Mesothelial cell of epicardium (in vitro differentiated cells): ENCODE results near the gene ERF. TPM values are rescaled to one million over a fixed set of nuclear protein-coding genes. Genes with fewer than 3 reads are reported as not detected.

Source experiments
- DNase-seq, 2 experiments: peaks; one replicate each; pipeline ENCODE4 v3.0.0; 2021; ENCODE audit warnings: low spot score in 2 of 2; ENCODE audit not compliant: unreplicated experiment in 2 of 2
- H3K27ac Mint-ChIP-seq: 2 replicates; pipeline ENCODE4 v1.8.0; 2021; ENCODE audit warnings: mixed read lengths
- H3K27me3 Mint-ChIP-seq: 2 replicates; pipeline ENCODE4 v1.8.0; 2021; ENCODE audit warnings: low read depth, mixed read lengths
- H3K36me3 Mint-ChIP-seq: 2 replicates; pipeline ENCODE4 v1.8.0; 2021; ENCODE audit warnings: mixed read lengths
- H3K4me1 Mint-ChIP-seq: 2 replicates; pipeline ENCODE4 v1.8.0; 2021; ENCODE audit warnings: mixed read lengths
- H3K4me3 Mint-ChIP-seq: 2 replicates; pipeline ENCODE4 v1.8.0; 2021; ENCODE audit warnings: mild to moderate bottlenecking, moderate library complexity, mixed read lengths
- H3K9me3 Mint-ChIP-seq: 2 replicates; pipeline ENCODE4 v1.8.0; 2021; ENCODE audit warnings: mixed read lengths
- total RNA-seq: library from RNA; stranded (reverse); gene quantifications from 3 replicates; pipeline ENCODE4 v1.2.1, GENCODE V29; 2021
- TF ChIP-seq, protein P1 (sequence below): fragments of 200-600 bp; sonication (generic); IDR thresholded peaks from one replicate; pipeline ENCODE4 v1.5.0; 2021; ENCODE audit warnings: antibody characterized with exemption; ENCODE audit not compliant: unreplicated experiment

Gene ERF
- total RNA-seq, 1 donor from 2014 or later = 92.1 TPM

DNA sequence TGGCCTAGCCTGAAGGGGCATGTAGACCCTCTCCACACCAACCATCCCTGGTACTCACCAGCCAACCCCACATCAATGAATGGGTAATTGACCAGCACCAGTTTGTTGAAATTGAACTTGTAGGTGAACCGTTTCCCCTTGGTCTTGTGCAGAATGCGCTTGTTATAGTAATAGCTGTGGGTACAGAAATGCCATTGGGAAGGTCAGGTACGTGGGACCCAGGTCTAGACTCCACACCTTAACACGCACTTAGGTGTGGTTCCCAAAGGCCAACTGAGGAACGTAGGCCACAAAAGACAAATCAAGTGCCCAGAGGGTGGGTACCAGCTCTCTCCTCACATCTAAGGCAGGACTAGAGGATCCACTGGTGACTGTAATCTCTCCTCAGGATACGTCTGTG, 5.2 kb downstream of the ERF start:
- no peak overlapping the region for H3K4me3 Mint-ChIP-seq
- peaks cover 34% of the 10 kb centered on the region for H3K4me1 Mint-ChIP-seq
- H3K27ac Mint-ChIP-seq = peak overlapping the region; percentile 50
- DNase-seq = no peak
- TF ChIP-seq, protein P1, sequence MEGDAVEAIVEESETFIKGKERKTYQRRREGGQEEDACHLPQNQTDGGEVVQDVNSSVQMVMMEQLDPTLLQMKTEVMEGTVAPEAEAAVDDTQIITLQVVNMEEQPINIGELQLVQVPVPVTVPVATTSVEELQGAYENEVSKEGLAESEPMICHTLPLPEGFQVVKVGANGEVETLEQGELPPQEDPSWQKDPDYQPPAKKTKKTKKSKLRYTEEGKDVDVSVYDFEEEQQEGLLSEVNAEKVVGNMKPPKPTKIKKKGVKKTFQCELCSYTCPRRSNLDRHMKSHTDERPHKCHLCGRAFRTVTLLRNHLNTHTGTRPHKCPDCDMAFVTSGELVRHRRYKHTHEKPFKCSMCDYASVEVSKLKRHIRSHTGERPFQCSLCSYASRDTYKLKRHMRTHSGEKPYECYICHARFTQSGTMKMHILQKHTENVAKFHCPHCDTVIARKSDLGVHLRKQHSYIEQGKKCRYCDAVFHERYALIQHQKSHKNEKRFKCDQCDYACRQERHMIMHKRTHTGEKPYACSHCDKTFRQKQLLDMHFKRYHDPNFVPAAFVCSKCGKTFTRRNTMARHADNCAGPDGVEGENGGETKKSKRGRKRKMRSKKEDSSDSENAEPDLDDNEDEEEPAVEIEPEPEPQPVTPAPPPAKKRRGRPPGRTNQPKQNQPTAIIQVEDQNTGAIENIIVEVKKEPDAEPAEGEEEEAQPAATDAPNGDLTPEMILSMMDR = no peak
- H3K36me3 Mint-ChIP-seq = peaks cover 4% of the 10 kb centered on the region
- no peaks in the 10 kb centered on the region for H3K27me3 Mint-ChIP-seq
- H3K9me3 Mint-ChIP-seq = no peaks in the 10 kb centered on the region

DNA sequence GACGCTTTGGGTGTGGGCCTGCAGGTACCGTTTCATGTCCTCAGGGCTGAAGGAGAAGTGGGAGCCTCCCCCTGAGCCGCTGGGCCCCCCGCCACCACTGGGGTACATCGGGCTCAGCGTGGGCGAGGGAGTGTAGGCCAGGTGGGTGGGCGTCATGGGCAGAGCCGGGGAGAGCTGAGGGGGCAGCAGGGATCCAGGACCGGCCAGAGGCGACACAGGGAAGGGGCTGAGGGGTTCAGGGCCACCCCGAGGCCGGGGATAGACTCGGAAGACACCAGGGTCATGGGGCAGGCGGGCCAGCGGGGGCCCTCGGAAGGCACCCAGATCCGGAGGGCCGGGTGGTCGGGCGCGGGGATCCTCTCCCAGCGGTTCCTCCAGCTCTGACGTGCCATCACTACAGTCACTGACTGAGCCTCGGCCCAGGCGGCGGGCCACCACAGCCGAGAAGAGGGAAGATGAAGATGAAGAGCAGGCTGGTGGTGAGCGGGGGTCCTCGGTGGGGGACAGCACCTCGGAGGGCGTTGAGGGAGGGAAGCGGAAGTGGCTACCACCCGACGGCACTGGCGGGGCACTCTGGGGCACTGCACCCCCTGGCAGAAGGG, 5.7 kb downstream of the ERF start:
- TF ChIP-seq, protein P1 = no peak
- Mint-ChIP-seq H3K27me3 (no peaks in the 10 kb centered on the region), H3K4me3 (no peak overlapping the region), H3K36me3 (peaks cover 4% of the 10 kb centered on the region), H3K27ac (no peak overlapping the region), H3K4me1 (peaks cover 39% of the 10 kb centered on the region), H3K9me3 (no peaks in the 10 kb centered on the region)
- no peak for DNase-seq

DNA sequence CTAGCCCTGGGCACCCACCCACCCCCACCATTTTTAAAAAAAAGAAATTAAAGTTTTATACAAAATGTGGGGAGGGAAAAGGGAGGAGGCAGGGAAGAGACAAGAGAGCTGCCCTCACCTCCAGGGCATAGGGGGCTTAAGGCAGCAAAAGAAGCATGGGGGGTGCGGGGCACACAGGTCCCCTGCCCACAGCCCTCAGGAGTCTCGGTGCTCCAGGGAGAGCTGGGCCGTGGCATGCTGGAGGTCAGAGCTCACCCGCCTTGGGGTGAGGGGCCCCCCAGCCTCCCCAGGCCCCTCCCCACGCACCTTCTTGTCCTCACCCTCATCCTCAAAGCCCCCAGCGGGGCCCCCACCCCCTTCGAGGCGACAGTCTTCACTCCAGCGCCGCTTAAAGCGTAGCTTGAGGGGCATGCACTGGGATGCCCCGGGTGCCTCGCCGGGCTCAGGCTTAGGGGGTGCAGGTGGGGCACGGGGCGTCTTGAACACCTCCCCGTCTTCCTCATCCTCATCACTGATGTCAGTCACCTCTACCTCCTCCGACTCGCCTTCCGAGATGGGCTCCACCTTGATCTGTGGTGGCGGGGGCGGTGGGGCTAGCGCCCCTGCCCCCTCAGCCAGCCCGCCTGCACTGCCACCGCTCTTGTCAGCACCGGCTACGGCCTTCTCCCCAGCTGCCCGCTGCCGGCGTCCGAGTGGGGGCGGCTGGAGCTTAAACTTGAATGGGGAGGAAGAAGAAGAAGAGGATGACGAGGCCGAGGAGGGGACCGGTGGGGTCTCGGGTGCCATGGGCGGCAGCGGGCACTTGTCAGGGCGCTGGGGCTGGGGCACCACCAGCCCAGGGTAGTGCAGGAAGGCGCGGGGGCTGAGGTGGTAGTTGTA, 6.4 kb downstream of the ERF start:
- TF ChIP-seq, protein P1 = no peak
- DNase-seq = no peak
- Mint-ChIP-seq H3K27ac (no peak overlapping the region), H3K4me3 (no peak overlapping the region), H3K9me3 (no peaks in the 10 kb centered on the region), H3K36me3 (peaks cover 4% of the 10 kb centered on the region), H3K27me3 (no peaks in the 10 kb centered on the region), H3K4me1 (peaks cover 41% of the 10 kb centered on the region)

DNA sequence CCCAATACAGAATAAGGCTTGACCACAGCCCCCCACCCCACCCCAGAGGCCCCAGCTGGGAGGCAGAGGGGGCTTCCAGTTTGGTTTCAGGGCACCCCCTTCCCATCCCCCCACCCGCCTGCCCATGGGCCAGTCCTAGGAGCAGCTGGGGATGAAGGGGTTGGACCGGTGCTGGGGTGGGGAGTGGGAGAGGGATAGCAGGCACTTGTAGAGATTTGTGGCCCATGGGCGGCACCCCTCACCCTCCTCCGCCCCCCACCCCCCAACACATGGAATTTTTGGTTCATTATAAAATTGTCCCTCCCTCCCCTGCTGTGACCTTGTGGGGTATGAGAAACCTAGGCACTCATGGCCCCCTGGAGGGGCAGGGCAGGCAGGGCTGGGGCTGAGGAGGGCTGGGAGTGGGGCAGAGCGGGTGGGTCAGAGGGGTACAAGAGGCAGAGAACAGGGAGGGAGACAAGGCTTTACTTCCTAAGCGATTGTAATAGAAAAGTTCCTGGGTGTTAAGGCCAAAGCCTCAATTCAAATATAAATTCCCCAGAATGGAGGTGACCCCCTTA, 7.2 kb downstream of the ERF start:
- no peak overlapping the region for H3K4me3 Mint-ChIP-seq
- H3K9me3 Mint-ChIP-seq = no peaks in the 10 kb centered on the region
- H3K36me3 Mint-ChIP-seq = peaks cover 4% of the 10 kb centered on the region
- no peak overlapping the region for H3K27ac Mint-ChIP-seq
- TF ChIP-seq, protein P1 = no peak
- H3K27me3 Mint-ChIP-seq = no peaks in the 10 kb centered on the region
- no peak for DNase-seq
- peaks cover 41% of the 10 kb centered on the region for H3K4me1 Mint-ChIP-seq

DNA sequence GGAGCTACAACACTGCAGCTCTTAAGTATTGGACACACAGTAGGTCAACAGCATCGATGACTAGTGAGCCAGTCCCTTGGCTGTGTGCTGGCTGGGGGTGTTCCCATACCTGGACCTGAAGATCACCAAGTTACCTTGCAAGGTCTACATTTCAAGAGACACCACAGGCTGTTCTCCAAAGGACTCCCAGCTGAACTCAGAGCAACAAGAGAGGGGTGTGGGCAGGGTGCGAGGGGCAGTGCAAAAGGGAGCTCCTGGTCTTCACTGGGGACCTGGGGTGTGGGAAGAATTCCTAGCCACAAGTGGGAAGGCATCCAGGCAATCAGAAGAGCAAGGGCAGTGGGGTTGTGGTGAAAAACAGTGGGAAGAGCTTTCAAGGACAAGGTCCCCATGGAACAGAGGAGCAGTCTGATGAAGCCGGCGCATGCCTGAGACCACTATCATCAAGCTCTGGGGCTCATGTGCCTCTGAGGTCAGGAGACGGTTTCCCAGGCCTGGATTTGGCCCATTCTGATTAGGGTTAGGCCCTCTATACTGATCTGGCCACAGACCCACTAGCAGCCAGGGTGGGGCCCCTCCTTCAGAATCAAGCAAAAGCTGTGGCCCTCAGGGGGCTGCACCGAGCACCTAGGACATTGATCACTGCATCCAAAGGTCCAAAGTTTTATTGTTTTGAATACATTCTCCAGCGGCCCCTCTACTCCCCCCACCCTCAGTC, 7.8 kb downstream of the ERF start:
- Mint-ChIP-seq H3K27ac (peak overlapping the region; percentile 81), H3K4me3 (no peak overlapping the region), H3K4me1 (peaks cover 35% of the 10 kb centered on the region), H3K27me3 (no peaks in the 10 kb centered on the region), H3K36me3 (peaks cover 4% of the 10 kb centered on the region), H3K9me3 (no peaks in the 10 kb centered on the region)
- TF ChIP-seq, protein P1 = no peak
- DNase-seq = no peak
